DOHH2 (cell line): ENCODE data around the gene DCDC2.

Source experiments
- EZH2phosphoT487 ChIP-seq: fragments of 200-600 bp; sonication (generic); IDR thresholded peaks from 2 replicates; pipeline ENCODE4 v1.6.1; 2017; ENCODE audit warnings: borderline replicate concordance, mild to moderate bottlenecking, antibody characterized with exemption, low read length, moderate library complexity, mixed read lengths
- TF ChIP-seq, protein P1 (sequence below): fragments of 200-600 bp; sonication (generic); IDR thresholded peaks from one replicate; pipeline ENCODE4 v1.5.1; 2014; ENCODE audit warnings: antibody characterized with exemption, mild to moderate bottlenecking, low read depth, low read length; ENCODE audit not compliant: poor library complexity, severe bottlenecking

- TF ChIP-seq, protein P1, sequence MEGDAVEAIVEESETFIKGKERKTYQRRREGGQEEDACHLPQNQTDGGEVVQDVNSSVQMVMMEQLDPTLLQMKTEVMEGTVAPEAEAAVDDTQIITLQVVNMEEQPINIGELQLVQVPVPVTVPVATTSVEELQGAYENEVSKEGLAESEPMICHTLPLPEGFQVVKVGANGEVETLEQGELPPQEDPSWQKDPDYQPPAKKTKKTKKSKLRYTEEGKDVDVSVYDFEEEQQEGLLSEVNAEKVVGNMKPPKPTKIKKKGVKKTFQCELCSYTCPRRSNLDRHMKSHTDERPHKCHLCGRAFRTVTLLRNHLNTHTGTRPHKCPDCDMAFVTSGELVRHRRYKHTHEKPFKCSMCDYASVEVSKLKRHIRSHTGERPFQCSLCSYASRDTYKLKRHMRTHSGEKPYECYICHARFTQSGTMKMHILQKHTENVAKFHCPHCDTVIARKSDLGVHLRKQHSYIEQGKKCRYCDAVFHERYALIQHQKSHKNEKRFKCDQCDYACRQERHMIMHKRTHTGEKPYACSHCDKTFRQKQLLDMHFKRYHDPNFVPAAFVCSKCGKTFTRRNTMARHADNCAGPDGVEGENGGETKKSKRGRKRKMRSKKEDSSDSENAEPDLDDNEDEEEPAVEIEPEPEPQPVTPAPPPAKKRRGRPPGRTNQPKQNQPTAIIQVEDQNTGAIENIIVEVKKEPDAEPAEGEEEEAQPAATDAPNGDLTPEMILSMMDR = no peak
- TF ChIP-seq EZH2phosphoT487 = no peak
Observed at GRCh38 chr6:24329451-24329850, 28.4 kb downstream of the DCDC2 start.
